Activated naive CD4-positive, alpha-beta T cell treated with anti-CD3 and anti-CD28 coated beads for 36 hours (primary cell): ENCODE data around the gene ITPRIP. TPM values are rescaled to one million over a fixed set of nuclear protein-coding genes. Genes with fewer than 3 reads are reported as not detected.

ENCODE experiments used
- CTCF ChIA-PET: fragments of 350-600 bp; sonication (Branson Sonifier 250); formaldehyde crosslinking; loops from one replicate; lab custom pipeline; 2021; ENCODE audit warnings: antibody characterized with exemption; lab: Charles Lee
- DNase-seq: peaks from one replicate; pipeline ENCODE4 v3.0.0-alpha.2; 2020
- H3K27ac Mint-ChIP-seq: one replicate; pipeline ENCODE4 v1.8.0; 2021; ENCODE audit warnings: mild to moderate bottlenecking, mixed read lengths
- H3K27me3 Mint-ChIP-seq: one replicate; pipeline ENCODE4 v1.8.0; 2021; ENCODE audit warnings: low read depth, mixed read lengths
- H3K36me3 Mint-ChIP-seq: one replicate; pipeline ENCODE4 v1.8.0; 2021; ENCODE audit warnings: low read depth, mixed read lengths
- H3K4me1 Mint-ChIP-seq: one replicate; pipeline ENCODE4 v1.8.0; 2021; ENCODE audit warnings: low read depth, mixed read lengths
- H3K4me3 Mint-ChIP-seq: one replicate; pipeline ENCODE4 v1.8.0; 2021; ENCODE audit warnings: mild to moderate bottlenecking, moderate library complexity, mixed read lengths
- H3K9me3 Mint-ChIP-seq: one replicate; pipeline ENCODE4 v1.8.0; 2021; ENCODE audit warnings: mixed read lengths
- intact Hi-C: fragments of 100-400 bp; cut with micrococcal nuclease; formaldehyde crosslinking; loops from one replicate; pipeline ENCODE4 v1.15.1; 2023
- total RNA-seq, 2 experiments: library from RNA; stranded (reverse); gene quantifications; one replicate each; pipeline ENCODE4 v1.2.3, GENCODE V29; 2021

Gene ITPRIP
- total RNA-seq, 2 experiments from 2014 or later, result 24.5 to 25.3 TPM

- H3K9me3 Mint-ChIP-seq, result no peaks in the 10 kb centered on the region
- H3K36me3 Mint-ChIP-seq, result peaks cover 2% of the 10 kb centered on the region
- no peak overlapping the region for H3K4me3 Mint-ChIP-seq
- no peak overlapping the region for H3K27ac Mint-ChIP-seq
- peaks cover 3% of the 10 kb centered on the region for H3K27me3 Mint-ChIP-seq
- H3K4me1 Mint-ChIP-seq, result peaks cover 41% of the 10 kb centered on the region
- no peak for DNase-seq
- CTCF ChIA-PET, result interaction anchor here (7.4 to 13.4 kb wide), 2 partner anchors 7 to 46 kb away, joined by 177 to 201 read pairs; no protein-coding TSS in a partner anchor
- intact Hi-C loops, result loop anchor here (1.0 kb wide), 2 partner anchors 33 to 36 kb away; partner anchors contain the start of genes GSTO2 and ITPRIP
These were observed 36.2 kb downstream of the ITPRIP start for GRCh38 chr10:104301907-104302690.

- Mint-ChIP-seq H3K9me3 (no peaks in the 10 kb centered on the region), H3K27ac (peak overlapping the region; percentile 78), H3K4me1 (peaks cover 36% of the 10 kb centered on the region), H3K27me3 (peaks cover under 1% of the 10 kb centered on the region), H3K36me3 (peaks cover 2% of the 10 kb centered on the region), H3K4me3 (peak overlapping the region; percentile 64)
- intact Hi-C loops, result loop anchor here (1.0 kb wide), 2 partner anchors 32 to 37 kb away; partner anchors contain the start of genes GSTO2 and ITPRIP
- CTCF ChIA-PET, result interaction anchor here (0.9 to 3.9 kb wide), 5 partner anchors 9 to 173 kb away, joined by 3 to 31 read pairs (median 20); partner anchors contain the start of gene CFAP58
- DNase-seq, result peak; percentile 67
These were observed 37.5 kb downstream of the ITPRIP start for GRCh38 chr10:104300736-104301292.

- Mint-ChIP-seq H3K4me1 (peaks cover 33% of the 10 kb centered on the region), H3K27ac (peak overlapping the region; percentile 78), H3K9me3 (no peaks in the 10 kb centered on the region), H3K4me3 (peak overlapping the region; percentile 64), H3K27me3 (no peaks in the 10 kb centered on the region), H3K36me3 (peaks cover 2% of the 10 kb centered on the region)
- peak; percentile 55 for DNase-seq
- intact Hi-C loops, result no loop called here
- CTCF ChIA-PET, result interaction anchor here (0.9 to 11.4 kb wide), 9 partner anchors 8 to 172 kb away, joined by 3 to 201 read pairs (median 4); partner anchors contain the start of gene CFAP58
These were observed 38.1 kb downstream of the ITPRIP start for GRCh38 chr10:104300002-104300735.

GRCh38 chr10:104299031-104299904 lies 39.0 kb downstream of the ITPRIP start:
- H3K4me3 Mint-ChIP-seq, result no peak overlapping the region
- H3K27ac Mint-ChIP-seq, result no peak overlapping the region
- H3K9me3 Mint-ChIP-seq, result no peaks in the 10 kb centered on the region
- intact Hi-C loops, result no loop called here
- peaks cover 30% of the 10 kb centered on the region for H3K4me1 Mint-ChIP-seq
- H3K27me3 Mint-ChIP-seq, result no peaks in the 10 kb centered on the region
- peaks cover 2% of the 10 kb centered on the region for H3K36me3 Mint-ChIP-seq
- CTCF ChIA-PET, result interaction anchor here (0.9 to 11.4 kb wide), 12 partner anchors 8 to 52 kb away, joined by 3 to 201 read pairs (median 4); no protein-coding TSS in a partner anchor
- no peak for DNase-seq

- Mint-ChIP-seq H3K4me3 (no peak overlapping the region), H3K27me3 (no peaks in the 10 kb centered on the region), H3K9me3 (no peaks in the 10 kb centered on the region), H3K4me1 (peaks cover 29% of the 10 kb centered on the region), H3K36me3 (no peaks in the 10 kb centered on the region), H3K27ac (no peak overlapping the region)
- intact Hi-C loops, result no loop called here
- CTCF ChIA-PET, result interaction anchor here (0.6 to 11.4 kb wide), 12 partner anchors 9 to 268 kb away, joined by 3 to 201 read pairs (median 4); partner anchors contain the start of gene CFAP58
- DNase-seq, result peak; percentile 63
These were observed 40.3 kb downstream of the ITPRIP start for GRCh38 chr10:104297697-104298660.

GRCh38 chr10:104296687-104297436 lies 41.4 kb downstream of the ITPRIP start:
- Mint-ChIP-seq H3K4me1 (peaks cover 35% of the 10 kb centered on the region), H3K4me3 (no peak overlapping the region), H3K27me3 (no peaks in the 10 kb centered on the region), H3K27ac (no peak overlapping the region), H3K36me3 (no peaks in the 10 kb centered on the region), H3K9me3 (no peaks in the 10 kb centered on the region)
- no peak for DNase-seq
- CTCF ChIA-PET, result interaction anchor here (0.5 to 14.9 kb wide), 8 partner anchors 10 to 202 kb away, joined by 4 to 201 read pairs (median 6); partner anchors contain the start of gene CFAP58
- intact Hi-C loops, result no loop called here

- no peak overlapping the region for H3K4me3 Mint-ChIP-seq
- peaks cover 19% of the 10 kb centered on the region for H3K4me1 Mint-ChIP-seq
- H3K27ac Mint-ChIP-seq, result no peak overlapping the region
- no peak for DNase-seq
- intact Hi-C loops, result loop anchor here (5.0 kb wide), 1 partner anchor 328 kb away; no protein-coding TSS in a partner anchor
- H3K36me3 Mint-ChIP-seq, result no peaks in the 10 kb centered on the region
- H3K27me3 Mint-ChIP-seq, result peaks cover 3% of the 10 kb centered on the region
- CTCF ChIA-PET, result interaction anchor here (0.6 to 14.9 kb wide), 6 partner anchors 15 to 124 kb away, joined by 3 to 201 read pairs (median 90); partner anchors contain the start of gene CFAP58
- H3K9me3 Mint-ChIP-seq, result no peaks in the 10 kb centered on the region
These were observed 44.4 kb downstream of the ITPRIP start for GRCh38 chr10:104293781-104294321.

- H3K4me3 Mint-ChIP-seq, result no peak overlapping the region
- no peaks in the 10 kb centered on the region for H3K9me3 Mint-ChIP-seq
- no peaks in the 10 kb centered on the region for H3K36me3 Mint-ChIP-seq
- CTCF ChIA-PET, result interaction anchor here (0.6 to 14.9 kb wide), 13 partner anchors 7 to 372 kb away, joined by 3 to 201 read pairs (median 6); partner anchors contain the start of genes CFAP58 and ITPRIP
- intact Hi-C loops, result loop anchor here (5.0 kb wide), 1 partner anchor 329 kb away; no protein-coding TSS in a partner anchor
- no peak for DNase-seq
- H3K27me3 Mint-ChIP-seq, result peaks cover 3% of the 10 kb centered on the region
- no peak overlapping the region for H3K27ac Mint-ChIP-seq
- peaks cover 19% of the 10 kb centered on the region for H3K4me1 Mint-ChIP-seq
These were observed 45.3 kb downstream of the ITPRIP start for GRCh38 chr10:104293011-104293410.

GRCh38 chr10:104291439-104291951 lies 46.8 kb downstream of the ITPRIP start:
- no peaks in the 10 kb centered on the region for H3K36me3 Mint-ChIP-seq
- H3K4me1 Mint-ChIP-seq, result peaks cover 19% of the 10 kb centered on the region
- H3K27ac Mint-ChIP-seq, result no peak overlapping the region
- CTCF ChIA-PET, result interaction anchor here (0.6 to 14.9 kb wide), 23 partner anchors 8 to 449 kb away, joined by 3 to 201 read pairs (median 6); partner anchors contain the start of genes CFAP58 and ITPRIP
- no peaks in the 10 kb centered on the region for H3K9me3 Mint-ChIP-seq
- H3K27me3 Mint-ChIP-seq, result peaks cover 3% of the 10 kb centered on the region
- intact Hi-C loops, result loop anchor here (1.0 to 5.0 kb wide), 4 partner anchors 14 to 331 kb away; no protein-coding TSS in a partner anchor
- DNase-seq, result peak; percentile 93
- H3K4me3 Mint-ChIP-seq, result peak overlapping the region; percentile 10
